Measurements from ENCODE around the gene HLCS. TPM values are rescaled to one million over a fixed set of nuclear protein-coding genes. Genes with fewer than 3 reads are reported as not detected.

The HLCS gene
- total and polyA plus RNA-seq, 7 donors = 3.0 to 26.0 (median 12.5) TPM

DNA sequence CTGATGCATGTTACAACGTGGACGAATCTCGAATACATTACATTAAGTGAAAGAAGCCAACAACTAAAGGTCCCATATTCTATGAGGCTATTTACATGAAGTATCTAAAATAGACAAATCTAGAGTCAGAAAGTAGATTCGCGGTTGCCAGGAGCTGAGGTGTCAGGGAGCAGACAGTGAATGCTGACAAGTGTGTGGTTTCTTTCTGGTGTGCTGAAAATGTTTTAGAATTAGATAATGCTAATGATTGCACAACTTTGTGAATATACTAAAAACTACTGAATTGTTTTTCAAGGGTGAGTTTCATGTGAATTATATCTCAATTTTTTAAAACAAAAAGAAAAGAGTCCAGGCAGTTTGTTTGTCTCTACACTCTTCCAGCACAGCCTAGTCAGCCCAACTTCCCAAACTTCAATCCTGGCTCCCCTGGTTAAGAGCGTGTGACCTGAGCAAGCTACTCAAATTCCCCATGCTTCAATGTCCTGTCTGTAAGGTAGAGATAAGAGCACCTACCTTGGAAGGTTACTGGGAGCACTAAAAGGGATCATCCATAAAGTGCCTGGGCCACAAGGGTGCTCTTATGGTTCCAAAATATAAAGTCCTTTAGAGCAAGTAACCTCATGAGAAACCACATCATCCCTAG is 20.9 kb downstream of the HLCS start:
- TF ChIP-seq CTCF (IDR thresholded peaks at IDR 0.05) (no peak), EP300 (IDR thresholded peaks at IDR 0.05) (no peak), POLR2AphosphoS5 (IDR thresholded peaks at IDR 0.05) (no peak), POLR2A (IDR thresholded peaks at IDR 0.05) (no peak)
- intact Hi-C loops (cut with DNase I) = no loop called here

DNA sequence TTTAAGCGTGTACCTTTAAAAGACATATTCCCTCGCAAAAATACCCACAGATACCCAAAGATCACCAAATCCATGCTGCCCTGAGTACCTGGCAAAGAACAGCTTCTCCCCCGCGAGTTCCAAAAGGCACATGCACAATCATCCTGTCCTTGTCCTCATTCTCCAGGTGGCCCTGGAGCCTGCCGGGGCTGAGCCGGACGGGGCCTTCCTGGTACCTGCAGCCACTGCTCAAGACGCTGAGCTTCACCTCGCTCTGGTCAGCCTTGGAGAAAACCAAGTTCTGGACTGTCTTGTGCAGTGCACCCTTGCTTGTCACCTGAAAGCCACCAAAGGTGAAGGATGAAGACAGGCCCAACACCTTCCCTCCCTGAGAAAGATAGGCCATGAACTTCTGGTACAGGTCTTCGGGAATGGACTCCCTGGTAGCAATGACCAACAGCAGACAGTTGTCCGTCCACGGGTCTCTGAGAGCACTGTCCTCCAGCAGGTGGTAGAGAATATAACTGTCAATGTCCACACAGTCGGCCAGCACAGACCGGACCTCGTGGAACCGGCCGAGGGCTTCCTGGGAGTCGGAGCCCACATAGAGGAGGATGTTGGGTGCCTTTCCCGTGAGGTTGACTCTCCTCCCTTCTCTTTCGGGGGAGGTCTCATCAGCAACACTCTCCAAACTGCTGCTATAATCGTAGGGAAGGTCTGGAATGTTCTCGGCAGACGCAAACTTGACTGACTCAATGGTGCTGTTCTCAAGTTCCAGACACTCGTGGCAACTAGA is 29.9 kb downstream of the HLCS start:
- Histone ChIP-seq H3K27ac (no peak overlapping the region), H3K36me3 (peaks cover 7 to 28% (median 12%) of the 10 kb centered on the region in 4 donors), H3K27me3 (no peaks in the 10 kb centered on the region), H3K9me3 (no peaks in the 10 kb centered on the region), H3K4me1 (peaks cover 0 to 6% (median 3%) of the 10 kb centered on the region in 4 donors), H3K4me3 (no peak overlapping the region)
- no peak for DNase-seq
- intact Hi-C loops (cut with DNase I) = loop anchor here (5.0 kb wide), 1 partner anchor 56 kb away; no protein-coding TSS in a partner anchor
- TF ChIP-seq EP300 (IDR thresholded peaks at IDR 0.05) (no peak), POLR2A (IDR thresholded peaks at IDR 0.05) (no peak), CTCF (IDR thresholded peaks at IDR 0.05) (no peak), POLR2AphosphoS5 (IDR thresholded peaks at IDR 0.05) (no peak)
- WGBS, 2 donors = 95 to 97% methylated on average over 24 of the region's 24 CpGs

More for the DNA sequence above, 20.9 kb downstream of the HLCS start:
- no peak overlapping the region for H3K27ac ChIP-seq
- H3K36me3 ChIP-seq = peaks cover 0 to 26% (median 0%) of the 10 kb centered on the region in 4 donors
- H3K4me1 ChIP-seq = no peaks in the 10 kb centered on the region
- H3K4me3 ChIP-seq = no peak overlapping the region
- no peaks in the 10 kb centered on the region for H3K9me3 ChIP-seq
- no peaks in the 10 kb centered on the region for H3K27me3 ChIP-seq
- no peak for DNase-seq
- whole genome bisulfite sequencing, 2 donors = 91 to 92% methylated on average over 6 of the region's 6 CpGs

DNA sequence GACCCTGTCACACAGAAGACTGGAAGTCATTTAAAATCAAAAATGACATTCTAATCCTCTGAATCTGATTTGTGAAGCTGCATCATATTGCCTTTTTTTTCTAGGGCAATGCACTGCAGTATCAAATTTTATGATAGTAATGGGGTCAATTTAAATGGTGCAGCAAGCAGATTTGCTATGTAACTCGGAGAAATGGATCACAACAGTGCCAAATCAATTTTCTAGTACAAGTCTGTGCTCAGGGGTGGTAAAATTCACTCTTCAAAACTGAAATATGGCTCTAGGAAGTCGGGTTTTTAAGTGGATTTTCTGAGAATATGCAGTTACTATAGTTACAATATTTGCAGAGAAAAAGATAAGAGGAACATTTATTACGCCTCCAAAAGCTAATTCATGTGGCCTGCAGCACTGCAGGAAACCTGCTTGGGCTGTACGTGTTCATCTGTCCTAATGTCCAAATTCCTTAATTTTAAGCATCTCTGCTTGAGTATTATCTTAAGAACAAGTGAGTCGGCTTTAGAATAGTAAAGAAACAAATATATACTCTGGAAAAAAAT is 31.5 kb downstream of the HLCS start:
- no peak for DNase-seq
- intact Hi-C loops (cut with DNase I) = loop anchor here (5.0 kb wide), 1 partner anchor 57 kb away; no protein-coding TSS in a partner anchor
- no peak overlapping the region for H3K4me3 ChIP-seq
- WGBS, 2 donors = 35 to 49% methylated on average over 5 of the region's 5 CpGs
- peaks cover 7 to 28% (median 13%) of the 10 kb centered on the region in 4 donors for H3K36me3 ChIP-seq
- no peak overlapping the region for H3K27ac ChIP-seq
- TF ChIP-seq CTCF (IDR thresholded peaks at IDR 0.05) = no peak
- no peak for TF ChIP-seq POLR2AphosphoS5 (IDR thresholded peaks at IDR 0.05)
- no peak for TF ChIP-seq POLR2A (IDR thresholded peaks at IDR 0.05)
- TF ChIP-seq EP300 (IDR thresholded peaks at IDR 0.05) = no peak
- peaks cover 0 to 6% (median 3%) of the 10 kb centered on the region in 4 donors for H3K4me1 ChIP-seq
- H3K27me3 ChIP-seq = no peaks in the 10 kb centered on the region
- no peaks in the 10 kb centered on the region for H3K9me3 ChIP-seq

DNA sequence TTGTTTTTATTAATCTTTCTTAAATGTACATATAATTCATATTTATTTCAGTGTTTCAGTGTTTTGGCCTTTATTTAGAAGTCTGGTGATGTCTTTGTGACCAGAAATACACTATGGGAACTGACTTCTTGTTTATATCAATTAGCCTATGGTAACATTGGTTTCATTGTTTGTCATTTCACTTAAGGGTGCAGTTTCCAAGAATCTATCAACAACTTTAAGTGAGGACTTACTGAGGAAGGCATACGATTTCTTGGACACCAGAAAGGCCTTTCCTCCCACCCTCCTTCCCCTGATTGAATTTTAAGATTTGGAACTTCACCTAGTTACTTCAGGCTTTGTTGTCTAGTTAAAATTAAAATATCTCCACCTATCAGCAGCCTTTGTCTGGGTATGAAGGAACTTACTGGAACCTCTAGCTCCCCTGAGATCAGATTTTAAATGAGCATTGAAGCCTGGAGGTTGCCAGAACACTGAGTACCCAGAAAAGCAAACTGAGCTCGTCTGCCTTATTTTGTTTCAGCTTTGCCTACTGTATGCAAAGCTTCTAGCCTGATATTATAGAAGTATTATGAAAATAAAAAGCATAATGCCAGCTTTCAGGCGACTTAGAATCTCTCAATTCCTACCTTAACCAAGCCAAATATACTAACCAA is 34.2 kb downstream of the HLCS start:
- H3K27ac ChIP-seq = no peak overlapping the region
- WGBS, 2 donors = 82 to 90% methylated on average over 3 of the region's 3 CpGs
- H3K36me3 ChIP-seq = peaks cover 7 to 28% (median 13%) of the 10 kb centered on the region in 4 donors
- no peaks in the 10 kb centered on the region for H3K9me3 ChIP-seq
- intact Hi-C loops (cut with DNase I) = no loop called here
- no peak for TF ChIP-seq POLR2A (IDR thresholded peaks at IDR 0.05)
- TF ChIP-seq EP300 (IDR thresholded peaks at IDR 0.05) = no peak
- no peak for TF ChIP-seq CTCF (IDR thresholded peaks at IDR 0.05)
- no peak for TF ChIP-seq POLR2AphosphoS5 (IDR thresholded peaks at IDR 0.05)
- H3K4me1 ChIP-seq = peaks cover 0 to 8% (median 0%) of the 10 kb centered on the region in 4 donors
- no peak overlapping the region for H3K4me3 ChIP-seq
- no peak for DNase-seq
- no peaks in the 10 kb centered on the region for H3K27me3 ChIP-seq

Measured in sigmoid colon (tissue), 7 donors.